Right renal cortex interstitium (tissue), 3 donors: ENCODE results near the gene PRODH2. TPM values are rescaled to one million over a fixed set of nuclear protein-coding genes. Genes with fewer than 3 reads are reported as not detected.
"Not testable (repeated sequence)": the region's sequence is repeated elsewhere in the genome, so short reads cannot be mapped to it uniquely, and the experiment has no call there.

Experiments
- DNase-seq, 3 donors: peaks; one replicate each; pipeline ENCODE4 v3.0.0-alpha.2; 2013; ENCODE audit warnings: low read depth in 3 of 3, low spot score in 2 of 3
- polyA plus RNA-seq, 3 donors: library from polyadenylated mRNA; unstranded; fragments of 120-200 nt; gene quantifications; one replicate each; pipeline ENCODE4 v1.2.1, GENCODE V29; 2013; ENCODE audit not compliant: insufficient read length in 3 of 3

The PRODH2 gene
- polyA plus RNA-seq, 3 donors, result 21.0 to 30.4 (median 24.1) TPM

DNA sequence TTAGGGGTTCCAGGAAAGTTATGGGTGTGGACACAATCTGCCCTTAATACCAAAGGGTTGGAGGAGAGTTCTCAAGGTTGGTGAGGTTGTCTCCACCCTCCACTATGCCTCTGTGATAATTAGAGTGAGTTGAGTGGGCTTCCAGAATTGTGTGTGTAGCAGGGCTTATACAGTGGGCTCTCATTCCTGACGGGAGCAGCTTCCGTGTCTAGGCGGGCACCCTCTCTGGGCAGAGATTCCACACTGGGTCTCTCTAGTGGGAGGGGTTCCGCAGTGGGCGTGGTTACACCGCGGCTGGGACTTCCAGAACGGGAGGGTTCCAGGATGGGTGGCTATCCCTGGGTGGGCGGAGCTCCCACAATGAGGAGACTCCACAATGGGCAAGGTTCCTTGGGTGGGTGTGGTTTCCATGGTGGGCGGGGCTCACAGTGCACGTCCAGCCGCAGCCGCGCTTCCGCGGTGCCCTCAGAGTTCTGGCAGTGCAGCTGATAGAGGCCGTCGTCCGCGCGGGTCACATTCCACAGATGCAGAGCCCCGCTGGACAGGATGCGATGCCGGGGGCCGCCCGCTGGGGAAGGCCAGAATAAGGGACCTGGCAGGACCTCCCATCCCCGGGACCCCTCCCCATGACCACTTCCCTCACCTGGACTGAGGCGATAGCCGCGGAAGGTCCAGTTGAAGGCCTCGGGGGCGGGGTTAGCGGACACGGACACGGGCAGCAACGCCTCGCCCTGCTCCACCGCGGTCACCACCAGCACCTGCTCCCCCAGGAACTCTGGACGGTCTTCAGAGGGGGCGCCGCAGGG, 31.2 kb upstream of the PRODH2 start:
- no peak for DNase-seq

DNA sequence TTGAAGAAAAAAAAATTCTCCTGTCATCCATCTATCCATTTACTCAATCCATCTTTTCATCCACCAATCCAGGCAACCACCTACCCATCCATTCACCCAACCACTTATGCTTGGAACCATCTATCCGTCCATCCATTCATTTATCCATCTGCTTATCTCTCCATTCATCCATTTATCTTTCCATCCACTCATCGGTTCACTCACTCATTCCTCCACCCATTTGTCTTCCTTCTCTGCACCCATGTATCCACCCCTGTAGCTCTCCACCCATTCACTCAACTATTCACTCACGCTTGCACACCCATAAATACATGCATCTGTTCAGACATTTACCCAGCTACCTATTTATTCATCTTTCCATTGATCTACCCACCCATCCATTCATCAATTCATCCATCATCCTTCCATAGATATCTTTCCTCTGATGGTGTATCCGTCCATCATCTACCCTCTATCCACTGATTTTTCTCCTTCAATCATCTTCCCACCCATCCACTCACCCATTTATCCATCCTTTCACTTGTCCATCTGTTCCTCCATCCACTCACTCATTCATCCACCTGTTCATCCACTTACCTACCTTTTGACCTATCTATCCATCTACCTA, 30.1 kb upstream of the PRODH2 start:
- DNase-seq, result no peak

DNA sequence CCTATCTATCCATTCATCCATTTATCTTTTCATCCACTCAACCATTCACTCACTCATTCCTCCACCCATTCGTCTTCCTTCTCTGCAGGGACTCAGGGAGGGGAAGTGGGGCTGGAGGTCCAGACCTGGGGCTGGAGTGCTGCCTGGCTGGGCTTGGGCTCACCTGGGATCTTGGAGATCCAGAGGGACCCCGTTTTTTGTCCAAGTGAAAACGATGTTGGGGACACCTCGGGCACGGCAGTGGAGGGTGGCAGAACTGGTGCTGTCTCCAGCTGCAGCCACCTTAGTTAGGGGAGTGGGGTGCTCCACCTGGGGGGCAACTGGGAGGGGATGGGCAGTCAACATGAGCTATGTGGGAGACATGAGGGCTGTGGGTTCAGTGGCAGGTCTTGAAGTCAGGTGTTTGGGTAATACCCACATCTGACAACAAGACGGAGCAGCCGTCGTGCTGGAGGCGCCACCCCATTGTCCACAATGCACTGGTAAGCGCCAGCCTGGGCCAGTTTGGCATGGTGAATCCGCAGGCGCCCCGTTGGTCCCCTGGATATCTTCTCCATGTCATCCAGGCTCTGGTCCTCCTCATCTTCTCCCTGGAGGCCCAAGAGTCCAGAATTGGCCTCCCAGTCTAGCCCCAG, 29.4 kb upstream of the PRODH2 start:
- no peak for DNase-seq

DNA sequence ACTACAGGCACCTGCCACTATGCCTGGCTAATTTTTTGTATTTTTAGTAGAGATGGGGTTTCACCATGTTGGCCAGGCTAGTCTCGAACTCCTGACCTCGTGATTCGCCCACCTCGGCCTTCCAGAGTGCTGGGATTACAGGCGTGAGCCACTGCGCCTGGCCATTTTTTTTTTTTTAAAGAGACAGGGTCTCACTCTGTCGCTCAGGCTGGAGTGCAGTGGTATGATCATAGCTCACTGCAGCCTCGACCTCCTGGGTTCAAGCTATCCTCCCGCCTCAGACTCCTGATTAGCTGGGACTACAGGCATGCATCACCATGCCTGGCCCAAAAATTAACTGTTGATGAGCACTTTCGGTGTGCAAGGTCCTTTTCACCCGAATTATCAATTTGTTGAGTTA, 23.5 kb upstream of the PRODH2 start:
- not testable (repeated sequence) for DNase-seq

DNA sequence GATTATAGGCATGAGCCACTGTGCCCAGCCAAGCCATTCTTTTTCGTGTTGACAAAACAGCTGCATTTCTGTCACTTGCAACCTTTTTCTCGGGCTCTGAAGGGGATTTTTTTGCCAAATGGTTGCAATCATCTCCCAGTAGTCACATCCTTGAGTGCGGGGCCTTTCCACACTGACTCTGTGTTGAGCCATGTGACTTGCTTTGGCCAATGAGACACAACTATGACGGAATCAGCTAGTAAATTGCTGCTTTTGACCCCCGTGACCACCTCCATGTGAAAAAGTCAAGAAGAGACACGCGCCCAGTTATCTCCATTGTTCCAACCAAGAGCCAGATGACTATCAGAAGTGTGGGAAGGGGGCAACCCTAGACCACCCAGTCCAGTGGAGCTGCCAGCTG, 21.3 kb upstream of the PRODH2 start:
- no peak for DNase-seq

DNA sequence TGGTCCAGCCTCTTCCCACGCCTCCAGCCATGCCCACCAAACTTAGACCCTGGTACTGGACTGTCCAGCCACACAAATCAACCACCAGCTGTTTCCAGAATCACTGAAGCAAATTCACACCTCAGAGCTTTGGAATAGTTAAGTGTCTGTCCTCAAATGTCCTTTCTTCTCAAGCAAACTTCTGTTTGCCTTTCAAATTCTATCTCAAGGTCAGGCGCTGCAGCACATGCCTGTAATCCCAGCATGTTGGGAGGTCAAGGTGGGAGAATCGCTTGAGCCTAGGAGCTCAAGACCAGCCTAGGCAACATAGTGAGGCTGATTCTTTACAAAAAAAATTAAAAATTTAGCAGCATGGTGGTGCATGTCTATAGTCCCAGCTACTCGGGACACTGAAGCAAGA, 19.4 kb upstream of the PRODH2 start:
- no peak for DNase-seq

DNA sequence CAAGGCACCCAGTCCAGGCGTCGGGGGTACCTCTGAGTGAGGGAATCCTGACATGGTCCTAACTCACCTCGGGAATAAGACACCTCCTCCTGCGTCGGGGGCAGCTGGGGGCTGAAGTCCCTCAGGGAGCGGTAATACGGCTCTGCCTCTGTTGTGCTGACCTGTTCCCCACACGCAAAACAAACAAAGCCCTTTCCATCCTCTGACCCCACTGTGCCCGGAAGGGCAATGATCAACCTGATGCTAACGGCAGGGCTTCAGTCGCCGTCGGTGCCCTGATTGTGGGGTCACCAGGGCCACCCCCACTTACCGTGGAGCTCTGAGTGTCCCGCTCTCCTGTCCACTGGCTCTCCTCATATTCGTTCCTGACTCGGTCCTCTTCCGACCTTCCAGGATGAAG, 18.3 kb upstream of the PRODH2 start:
- DNase-seq, result no peak

DNA sequence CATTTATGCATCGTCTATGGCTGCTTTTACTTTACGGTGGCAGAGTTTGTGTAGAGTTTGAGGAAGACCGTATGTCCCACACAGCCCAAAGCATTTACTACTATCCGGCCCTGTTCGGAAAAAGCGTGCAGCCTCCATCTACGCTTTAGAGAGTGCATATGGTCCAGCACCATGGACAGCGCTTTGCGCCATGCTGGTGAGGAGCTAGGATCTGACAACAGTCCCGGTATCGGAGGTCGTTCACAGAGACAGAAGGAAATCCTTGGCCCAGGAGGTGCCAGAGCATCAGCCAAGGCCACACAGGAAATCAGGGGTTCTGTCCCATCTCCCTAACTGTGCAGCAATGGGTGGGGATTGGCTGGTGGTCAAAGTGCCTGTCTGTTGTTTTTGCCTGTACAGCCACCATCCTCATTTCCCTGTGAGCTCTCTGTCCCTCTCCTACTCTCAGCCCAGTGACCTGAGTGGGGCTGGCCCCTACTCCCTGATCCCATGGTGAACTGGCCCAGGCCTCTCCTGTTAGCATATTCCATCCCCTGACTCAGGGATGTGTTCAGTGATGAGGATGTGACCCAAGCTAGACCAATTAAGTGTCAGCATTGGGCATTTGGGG, 16.2 kb upstream of the PRODH2 start:
- peak; percentile 72 to 85 (median 78) for DNase-seq

DNA sequence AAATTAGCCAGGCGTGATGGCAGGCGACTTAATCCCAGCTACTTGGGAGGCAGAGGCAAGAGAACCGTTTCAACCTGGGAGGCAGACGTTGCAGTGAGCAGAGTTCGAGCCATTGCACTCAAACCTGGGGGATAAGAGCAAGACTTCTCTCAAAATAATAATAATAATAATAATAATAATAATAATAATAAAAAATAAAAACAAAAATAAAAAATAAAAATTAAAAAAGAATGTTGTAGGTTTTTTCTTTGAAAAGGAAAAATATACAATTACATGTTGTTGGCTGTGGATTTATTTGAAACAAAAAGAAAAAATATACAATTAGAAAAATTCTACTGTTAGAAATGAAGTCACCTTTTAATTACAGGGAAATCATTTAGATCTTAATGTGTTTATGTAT, 11.5 kb upstream of the PRODH2 start:
- no peak for DNase-seq

DNA sequence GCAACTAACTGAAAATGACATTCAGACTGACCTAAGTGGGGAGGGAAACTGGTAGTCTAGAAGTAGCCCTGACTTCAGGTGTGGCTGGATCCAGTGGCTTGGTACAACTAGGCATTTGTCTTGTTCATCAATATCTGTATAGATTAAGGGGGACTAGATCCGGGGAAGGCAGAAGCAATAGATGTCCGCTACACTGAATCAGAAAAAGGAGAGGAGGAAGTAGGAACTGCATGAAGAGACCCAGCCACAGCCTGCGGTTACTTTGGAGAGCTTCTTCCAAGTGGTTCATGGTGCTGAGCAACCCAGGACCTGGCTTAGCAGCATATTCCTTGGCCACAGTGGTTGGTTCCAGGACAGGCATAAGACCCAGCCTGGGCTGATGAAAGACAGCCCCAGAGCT, 9.9 kb upstream of the PRODH2 start:
- DNase-seq, result no peak

DNA sequence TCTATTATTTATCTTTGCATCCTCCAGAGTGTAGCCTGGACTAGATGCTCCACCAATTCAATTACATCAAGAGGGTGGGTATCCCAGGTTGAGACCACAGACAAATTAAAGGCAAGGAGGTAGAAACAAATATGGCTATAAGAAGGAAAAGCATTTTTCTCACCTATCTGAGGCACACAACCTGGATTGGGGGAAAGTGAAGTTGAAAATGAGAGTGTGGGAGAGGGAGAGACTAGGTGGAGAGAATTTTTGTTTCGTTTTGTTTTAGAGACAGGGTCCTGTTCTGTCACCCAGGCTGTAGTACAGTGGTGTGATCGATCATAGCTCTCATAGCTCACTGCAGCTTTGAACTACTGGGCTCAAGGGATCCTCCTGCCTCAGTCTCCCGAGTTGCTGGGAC, 5.8 kb upstream of the PRODH2 start:
- DNase-seq, result no peak

DNA sequence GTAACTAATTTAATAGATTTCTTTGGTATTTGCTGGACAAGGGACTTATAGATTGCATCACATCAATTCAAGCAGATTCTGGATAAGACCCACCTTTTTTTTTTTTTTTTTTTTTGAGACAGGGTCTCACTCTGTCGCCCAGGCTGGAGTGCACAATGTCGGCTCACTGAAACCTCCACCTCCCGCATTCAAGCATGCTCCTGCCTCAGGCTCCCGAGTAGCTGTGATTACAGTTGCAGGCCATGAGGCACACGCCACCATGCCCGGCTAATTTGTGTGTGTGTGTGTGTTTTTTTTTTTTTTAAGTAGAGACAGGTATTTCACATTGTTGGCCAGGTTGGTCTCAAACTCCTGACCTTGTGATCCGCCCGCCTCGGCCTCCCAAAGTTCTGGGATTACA, 4.2 kb upstream of the PRODH2 start:
- no peak for DNase-seq

DNA sequence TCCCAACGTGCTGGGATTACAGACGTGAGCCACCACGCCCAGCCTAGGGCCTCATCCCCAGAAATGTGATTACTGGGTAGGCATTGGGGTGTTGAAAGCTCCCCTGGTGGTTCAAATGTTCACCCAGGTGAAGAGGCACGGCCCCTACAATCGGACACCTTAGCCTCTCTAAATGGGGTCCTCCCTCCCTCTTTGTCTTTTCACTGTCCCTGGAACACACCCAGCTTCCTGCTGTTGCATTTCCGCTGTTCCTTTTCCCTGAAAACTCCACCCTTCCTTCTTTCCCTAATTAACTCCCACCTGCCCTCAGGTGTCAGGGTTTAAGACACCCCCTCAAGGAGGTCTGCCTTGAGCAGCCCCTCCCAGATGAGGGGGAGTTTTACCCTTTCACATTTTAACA, 3.6 kb upstream of the PRODH2 start:
- DNase-seq, result no peak

DNA sequence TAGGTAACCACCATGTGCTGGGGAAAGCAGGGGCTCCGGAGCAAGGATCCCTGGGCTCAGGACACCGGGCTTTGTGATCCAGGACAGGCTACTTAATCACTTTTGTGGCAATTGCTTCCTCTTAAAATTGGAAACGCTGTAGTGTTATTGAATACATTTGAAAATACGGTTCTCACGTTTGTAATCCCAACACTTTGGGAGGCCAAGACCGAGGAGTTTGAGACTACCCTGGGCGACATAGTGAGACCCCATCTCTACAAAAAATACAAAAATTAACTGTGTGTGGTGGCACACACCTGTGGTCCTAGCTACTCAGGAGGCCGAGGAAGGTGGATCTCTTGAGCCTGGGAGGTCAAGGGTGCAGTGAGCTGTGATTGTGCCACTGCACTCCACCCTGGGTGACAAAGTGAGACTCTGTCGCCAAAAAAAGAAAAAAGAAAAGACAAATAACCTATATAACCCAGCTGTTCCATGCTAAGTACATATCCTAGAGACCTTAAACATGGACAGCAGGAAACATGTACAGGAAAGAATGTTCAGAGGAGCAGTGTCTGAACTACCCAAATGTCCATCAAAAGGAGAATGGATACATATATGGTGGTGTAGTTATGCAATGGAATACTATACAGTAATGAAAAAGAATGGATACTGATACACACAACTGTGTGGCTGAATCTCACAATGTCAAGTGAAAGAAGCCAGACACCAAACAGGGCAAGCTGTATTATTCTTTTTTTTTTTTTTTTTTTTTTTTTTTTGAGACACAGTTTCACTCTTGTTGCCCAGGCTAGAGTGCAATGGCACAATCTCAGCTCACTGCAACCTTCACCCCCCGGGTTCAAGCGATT, 622 bp upstream of the PRODH2 start:
- no peak for DNase-seq

DNA sequence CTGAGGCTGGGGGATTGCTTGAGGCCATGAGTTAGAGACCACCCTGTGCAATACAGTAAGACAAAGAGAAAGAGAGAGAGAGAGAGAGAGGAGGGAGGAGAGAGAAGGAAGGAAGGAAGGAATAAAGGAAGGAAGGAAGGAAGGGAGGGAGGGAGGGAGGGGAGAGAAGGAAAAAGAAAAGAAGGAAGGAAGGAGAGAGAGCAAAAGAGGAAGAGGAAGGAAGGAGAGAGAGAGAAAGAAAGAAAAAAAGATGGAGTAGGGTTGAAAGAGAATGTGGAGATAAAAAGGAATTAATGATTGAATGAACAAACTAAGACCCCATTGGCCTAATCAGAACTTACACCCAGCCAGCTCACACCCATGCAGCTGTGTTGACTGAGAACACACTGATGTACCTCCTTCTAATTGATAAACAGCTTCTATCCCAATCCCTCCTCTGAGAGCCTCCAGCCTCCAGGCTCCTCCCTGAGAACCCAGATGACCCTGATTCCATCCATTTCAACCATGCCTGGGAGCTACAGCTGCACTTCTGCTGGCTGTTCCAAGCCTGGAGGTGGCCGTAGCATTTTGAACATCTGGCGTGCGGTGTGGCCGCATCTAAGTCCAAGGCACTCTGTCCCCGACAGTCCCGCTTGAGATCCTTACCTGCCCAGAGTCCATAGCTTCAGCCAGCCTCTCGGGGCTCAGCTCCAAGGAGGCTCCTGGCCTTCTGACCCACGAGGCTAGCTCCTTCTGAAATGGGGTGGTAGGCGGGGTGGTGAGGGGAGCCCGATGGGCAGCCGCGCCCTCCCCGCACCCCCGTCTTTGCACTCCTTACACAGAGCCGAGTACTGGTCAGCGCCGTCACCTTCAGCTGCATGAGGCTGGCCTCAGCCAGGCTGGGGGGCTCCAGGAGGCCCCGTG, 1.1 kb downstream of the PRODH2 start:
- DNase-seq, result no peak

DNA sequence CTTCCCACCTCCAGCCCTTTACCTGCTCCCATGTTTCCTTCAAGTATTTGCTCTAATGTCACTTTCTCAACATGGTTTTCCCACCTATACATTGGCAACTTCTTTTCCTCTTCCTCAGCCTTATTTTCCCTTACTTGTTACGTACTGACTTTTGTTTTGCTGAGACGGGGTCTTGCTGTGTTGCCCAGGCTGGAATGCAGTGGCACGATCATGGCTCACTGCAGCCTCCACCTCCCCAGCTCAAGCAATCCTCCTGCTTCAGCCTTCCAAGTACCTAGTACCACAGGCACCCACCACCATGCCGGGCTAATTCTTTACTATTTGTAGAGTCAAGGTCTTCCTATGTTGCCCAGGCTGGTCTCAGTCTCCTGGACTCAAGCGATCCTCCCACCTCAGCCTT, 5.0 kb downstream of the PRODH2 start:
- no peak for DNase-seq

DNA sequence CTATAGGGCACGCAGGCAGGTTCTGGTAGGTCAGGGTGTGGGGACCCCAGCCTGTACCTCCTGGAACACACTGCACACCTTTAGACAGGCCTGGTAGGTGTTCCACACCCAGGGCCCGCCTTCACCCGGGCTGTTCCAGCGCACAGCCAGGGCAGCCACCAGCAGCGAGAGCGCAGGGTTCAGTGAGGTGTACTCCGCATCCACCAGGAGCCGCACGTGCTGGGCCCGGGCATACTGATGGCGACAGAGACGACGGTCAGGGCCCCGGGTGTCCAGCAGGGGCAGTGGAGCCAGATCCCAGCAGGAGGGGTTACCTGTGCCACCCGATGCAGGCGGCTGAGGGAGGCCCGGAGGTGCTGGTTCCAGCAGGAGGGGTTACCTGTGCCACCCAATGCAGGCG, 6.0 kb downstream of the PRODH2 start:
- no peak for DNase-seq

DNA sequence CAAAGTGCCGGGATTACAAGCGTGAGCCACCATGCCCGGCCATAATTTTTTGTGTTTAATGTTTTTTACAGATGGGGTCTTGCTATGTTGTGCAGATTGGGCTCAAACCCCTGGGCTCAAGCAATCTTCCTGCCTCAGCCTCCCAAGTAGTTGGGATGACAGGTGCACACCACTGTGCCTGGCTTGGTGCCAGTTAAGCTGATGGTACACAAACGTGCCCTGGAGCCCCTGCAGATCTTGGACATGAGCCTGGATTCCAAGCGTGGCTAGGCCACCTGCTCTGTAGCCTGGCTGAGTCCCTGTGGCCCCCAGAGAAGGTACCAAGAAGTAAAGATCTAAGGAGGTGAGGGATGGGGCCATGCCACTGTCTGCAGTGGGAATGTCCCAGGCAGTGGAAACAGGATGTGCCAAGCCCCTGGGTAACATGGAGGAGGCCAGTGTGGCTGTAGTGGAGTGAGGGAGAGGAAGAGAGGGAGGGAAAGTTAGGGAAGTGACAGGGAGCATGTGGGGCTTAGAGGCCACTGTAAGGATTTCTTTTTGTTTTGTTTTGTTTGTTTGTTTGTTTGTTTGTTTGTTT, 7.0 kb downstream of the PRODH2 start:
- DNase-seq, result no peak

DNA sequence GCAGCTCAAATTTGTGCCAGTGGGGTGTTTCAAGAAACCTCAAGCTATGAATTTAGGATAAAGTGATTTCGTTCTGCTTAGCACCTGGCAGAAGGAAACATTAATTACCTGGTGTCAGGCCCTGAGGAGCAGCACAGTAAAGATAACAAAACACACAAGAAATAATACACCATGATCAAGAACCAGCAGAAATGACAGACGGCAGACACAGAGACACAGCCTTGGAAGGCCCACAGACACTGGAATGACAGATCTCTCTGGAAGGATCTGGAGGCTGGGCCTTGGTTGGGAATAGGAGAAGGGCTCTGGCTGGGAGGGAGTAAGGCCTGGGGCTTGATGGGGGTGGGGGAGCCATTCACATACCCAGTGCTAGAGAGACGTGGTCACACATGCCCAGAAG, 10.8 kb downstream of the PRODH2 start:
- DNase-seq, result no peak
